Pancreas (tissue), 10 donors: ENCODE results near the gene MOB3B. TPM values are rescaled to one million over a fixed set of nuclear protein-coding genes. Genes with fewer than 3 reads are reported as not detected.

ENCODE experiments used
- ATAC-seq, 4 donors: fragments of 200-7000 bp; cut with Tn5 transposase; one replicate each; pipeline versions ENCODE4 v1.8.0 to v1.9.1; 2020; ENCODE audit warnings: mild to moderate bottlenecking in 4 of 4, moderate library complexity in 4 of 4
- DNase-seq, 6 donors: peaks; one replicate each; pipeline ENCODE4 v3.0.0-alpha.2; 2020
- FAIRE-seq: peaks from 2 replicates; lab custom pipeline; 2012; peaks lifted over from hg19 to GRCh38; lab: Jason Lieb, UNC
- H3K27ac ChIP-seq, 4 donors: fragments of 200-600 bp; sonication (generic); 1 replicate in 3 of 4; 2 replicates in 1 of 4; pipeline versions ENCODE4 v1.5.0 to v1.8.0; 2020
- H3K27me3 ChIP-seq, 4 donors: fragments of 200-600 bp; one replicate each; pipeline ENCODE4 v1.8.0; 2021
- H3K36me3 ChIP-seq, 3 donors: fragments of 200-600 bp; sonication (generic) in 1 of 3; one replicate each; pipeline versions ENCODE4 v1.5.0 to v1.8.0; 2020 to 2021
- H3K4me1 ChIP-seq, 3 donors: fragments of 200-600 bp; one replicate each; pipeline ENCODE4 v1.8.0; 2021
- H3K4me3 ChIP-seq, 4 donors: fragments of 200-600 bp; sonication (generic) in 2 of 4; one replicate each; pipeline versions ENCODE4 v1.5.0 to v1.8.0; 2020 to 2021
- H3K9me3 ChIP-seq, 4 donors: fragments of 200-600 bp; one replicate each; pipeline ENCODE4 v1.8.0; 2021
- WGBS, 2 donors: extraction: QIAGEN DNeasy Blood & Tissue Kit; methylation state at CpG; one replicate each; pipeline ENCODE4 v1.1.7; 2013; 5-methylcytosine and 5-hydroxymethylcytosine counted together
- intact Hi-C, 3 donors: fragments of 100-400 bp; cut with DNase I; formaldehyde crosslinking; loops; one replicate each; pipeline versions ENCODE4 v1.11.1 to v1.14.2; 2022
- polyA plus RNA-seq, 2 donors: library from polyadenylated mRNA; stranded (reverse); fragments of 200-250 nt; gene quantifications; one replicate each; pipeline ENCODE4 v1.2.3, GENCODE V29; 2013
- total RNA-seq, 6 donors: library from RNA; stranded (reverse); fragmentation: NEBNext Ultra II Directional in 4 of 6; extraction: Animal tissue kit (Norgen Biotek cat#: 25700) in 4 of 6; gene quantifications; one replicate each; pipeline versions ENCODE4 v1.2.1 to v1.2.4, GENCODE V29; 2021 to 2023
- TF ChIP-seq, protein P1 (sequence below), 4 donors: fragments of 200-600 bp; sonication (generic) in 3 of 4; IDR thresholded peaks; one replicate each; pipeline versions ENCODE4 v1.5.0 to v1.8.0; 2021; ENCODE audit warnings: antibody characterized with exemption in 4 of 4
- donor health status: healthy with polysubstance abuse.
- donor health status: DM: no; HTN: no; CAD: no; lungs with moderate emphysema.
- donor health status: DM: no; HTN: no; CAD: no.
- donor health status: control.
- donor health status: control.
- donor health status: Bipolar disorder and iron deficiency.
- donor health status: DM: yes; HTN: yes; CAD: no.
- donor health status: DM: no; HTN: no; CAD: no.
- donor health status: DM: no; HTN: no; CAD: no.
- donor health status: DM: yes; HTN: yes; CAD: no.

MOB3B gene
- total and polyA plus RNA-seq, 8 donors, result 1.4 to 10.5 (median 4.0) TPM

GRCh38 chr9:27384262-27385014, 145.2 kb downstream of the MOB3B start:
- Histone ChIP-seq H3K36me3 (no peaks in the 10 kb centered on the region), H3K4me3 (no peak overlapping the region), H3K27ac (peak overlapping the region in 1 of 4 donors; percentile 48), H3K27me3 (no peaks in the 10 kb centered on the region), H3K9me3 (no peaks in the 10 kb centered on the region), H3K4me1 (peaks cover 44 to 80% (median 58%) of the 10 kb centered on the region in 3 donors)
- intact Hi-C loops, result no loop called here
- ATAC-seq, result no peak
- 67 to 74% methylated on average over 5 of the region's 5 CpGs for WGBS, 2 donors
- no peak for DNase-seq
- TF ChIP-seq, protein P1, sequence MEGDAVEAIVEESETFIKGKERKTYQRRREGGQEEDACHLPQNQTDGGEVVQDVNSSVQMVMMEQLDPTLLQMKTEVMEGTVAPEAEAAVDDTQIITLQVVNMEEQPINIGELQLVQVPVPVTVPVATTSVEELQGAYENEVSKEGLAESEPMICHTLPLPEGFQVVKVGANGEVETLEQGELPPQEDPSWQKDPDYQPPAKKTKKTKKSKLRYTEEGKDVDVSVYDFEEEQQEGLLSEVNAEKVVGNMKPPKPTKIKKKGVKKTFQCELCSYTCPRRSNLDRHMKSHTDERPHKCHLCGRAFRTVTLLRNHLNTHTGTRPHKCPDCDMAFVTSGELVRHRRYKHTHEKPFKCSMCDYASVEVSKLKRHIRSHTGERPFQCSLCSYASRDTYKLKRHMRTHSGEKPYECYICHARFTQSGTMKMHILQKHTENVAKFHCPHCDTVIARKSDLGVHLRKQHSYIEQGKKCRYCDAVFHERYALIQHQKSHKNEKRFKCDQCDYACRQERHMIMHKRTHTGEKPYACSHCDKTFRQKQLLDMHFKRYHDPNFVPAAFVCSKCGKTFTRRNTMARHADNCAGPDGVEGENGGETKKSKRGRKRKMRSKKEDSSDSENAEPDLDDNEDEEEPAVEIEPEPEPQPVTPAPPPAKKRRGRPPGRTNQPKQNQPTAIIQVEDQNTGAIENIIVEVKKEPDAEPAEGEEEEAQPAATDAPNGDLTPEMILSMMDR (IDR thresholded peaks at IDR 0.05), result no peak
- FAIRE-seq, result no peak

DNA sequence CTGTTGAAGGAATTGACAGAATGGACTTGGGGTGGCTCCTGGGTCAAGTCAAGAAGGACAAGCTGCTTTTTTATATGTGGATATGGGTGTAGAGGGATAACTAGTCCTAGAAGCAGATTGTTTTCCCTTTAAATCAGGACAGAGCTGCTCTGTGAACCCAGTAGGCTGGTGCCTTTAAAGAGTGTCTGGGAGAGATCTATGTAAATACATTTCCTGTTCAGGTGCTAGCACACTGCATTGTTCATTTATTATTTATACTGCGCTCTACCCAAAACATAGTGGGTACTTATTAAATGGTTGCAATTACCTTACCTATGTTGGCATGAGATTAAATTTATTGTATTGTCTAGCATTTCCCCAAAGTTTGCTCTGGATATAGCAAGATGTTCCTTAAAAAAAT, 146.1 kb downstream of the MOB3B start:
- FAIRE-seq (no peak), DNase-seq (no peak), ATAC-seq (no peak)
- TF ChIP-seq, protein P1 (IDR thresholded peaks at IDR 0.05), result no peak
- H3K36me3 ChIP-seq, result no peaks in the 10 kb centered on the region
- H3K27ac ChIP-seq, result peak overlapping the region in 2 of 4 donors; percentile 31 to 45
- intact Hi-C loops, result no loop called here
- no peaks in the 10 kb centered on the region for H3K9me3 ChIP-seq
- H3K27me3 ChIP-seq, result no peaks in the 10 kb centered on the region
- peaks cover 53 to 89% (median 64%) of the 10 kb centered on the region in 3 donors for H3K4me1 ChIP-seq
- WGBS, 2 donors, result 79 to 82% methylated on average over 1 of the region's 1 CpG
- H3K4me3 ChIP-seq, result no peak overlapping the region

GRCh38 chr9:27382975-27383374, 146.6 kb downstream of the MOB3B start:
- Histone ChIP-seq H3K4me3 (no peak overlapping the region), H3K9me3 (no peaks in the 10 kb centered on the region), H3K4me1 (peaks cover 59 to 90% (median 65%) of the 10 kb centered on the region in 3 donors), H3K27me3 (no peaks in the 10 kb centered on the region), H3K36me3 (no peaks in the 10 kb centered on the region), H3K27ac (peak overlapping the region in 2 of 4 donors; percentile 31 to 45)
- intact Hi-C loops, result no loop called here
- ATAC-seq (no peak), FAIRE-seq (no peak), DNase-seq (no peak)
- TF ChIP-seq, protein P1 (IDR thresholded peaks at IDR 0.05), result no peak
- WGBS, 2 donors, result 87 to 98% methylated on average over 2 of the region's 2 CpGs

GRCh38 chr9:27382308-27382707, 147.3 kb downstream of the MOB3B start:
- peak in 2 of 4 donors; percentile 3 to 9 for ATAC-seq
- intact Hi-C loops, result no loop called here
- peak in 1 of 6 donors; percentile 30 for DNase-seq
- no peaks in the 10 kb centered on the region for H3K9me3 ChIP-seq
- H3K27ac ChIP-seq, result peak overlapping the region in 1 of 4 donors; percentile 45
- no peaks in the 10 kb centered on the region for H3K36me3 ChIP-seq
- TF ChIP-seq, protein P1 (IDR thresholded peaks at IDR 0.05), result no peak
- peaks cover 58 to 86% (median 61%) of the 10 kb centered on the region in 3 donors for H3K4me1 ChIP-seq
- H3K27me3 ChIP-seq, result no peaks in the 10 kb centered on the region
- no peak overlapping the region for H3K4me3 ChIP-seq
- WGBS, 2 donors, result 31% methylated on average over 4 of the region's 4 CpGs
- no peak for FAIRE-seq
